K562 (cell line): Measurements from ENCODE around the gene ZNF559. TPM values are rescaled to one million over a fixed set of nuclear protein-coding genes. Genes with fewer than 3 reads are reported as not detected.

Source experiments
- BCLAF1 ChIP-seq, 2 experiments: fragments of 450-650 bp in 1 of 2; IDR thresholded peaks; 2 replicates each; pipeline ENCODE4 v1.6.1; 2011 to 2017; ENCODE audit warnings: low read depth in 2 of 2, antibody characterized with exemption in 1 of 2, borderline replicate concordance in 1 of 2, low read length in 1 of 2, mild to moderate bottlenecking in 1 of 2, mixed read lengths in 1 of 2; ENCODE audit not compliant: control insufficient read depth in 1 of 2
- ELF1 ChIP-seq: fragments of 200-800 bp; sonication (Bioruptor generic); IDR thresholded peaks from 2 replicates; pipeline ENCODE4 v1.6.1; 2016; ENCODE audit warnings: missing genetic modification characterization, missing compliant biosample characterization
- EP400 ChIP-seq: fragments of 450-650 bp; IDR thresholded peaks from 2 replicates; pipeline ENCODE4 v1.6.1; 2017; ENCODE audit warnings: antibody characterized with exemption, mild to moderate bottlenecking, moderate library complexity
- FIP1L1 ChIP-seq: fragments of 200-400 bp; formaldehyde crosslinking; IDR thresholded peaks from 2 replicates; pipeline ENCODE4 v1.6.1; 2018; ENCODE audit warnings: mild to moderate bottlenecking, low read depth, low read length; ENCODE audit not compliant: poor library complexity, severe bottlenecking
- GABPB1 ChIP-seq: sonication (generic); formaldehyde crosslinking; IDR thresholded peaks from 2 replicates; pipeline ENCODE4 v1.8.0; 2022; ENCODE audit warnings: mild to moderate bottlenecking, missing genetic modification reagents
- HIVEP1 ChIP-seq: fragments of 250-450 bp; sonication (Bioruptor Pico); IDR thresholded peaks from 2 replicates; pipeline ENCODE4 v1.4.0; 2020; ENCODE audit warnings: mild to moderate bottlenecking
- HMGN3 ChIP-seq: IDR thresholded peaks from 2 replicates; pipeline ENCODE4 v1.6.1; 2011; ENCODE audit warnings: borderline replicate concordance, low read depth, mild to moderate bottlenecking, mixed read lengths, low read length; ENCODE audit not compliant: insufficient read length; ENCODE audit errors: extremely low read depth
- KDM4B ChIP-seq, 2 experiments: fragments of 450-650 bp in 1 of 2; sonication (generic) in 1 of 2; IDR thresholded peaks; 2 replicates each; pipeline ENCODE4 v1.6.1; 2016 to 2017; ENCODE audit warnings: borderline replicate concordance in 2 of 2, antibody characterized with exemption in 1 of 2, low read depth in 1 of 2, mild to moderate bottlenecking in 1 of 2
- MAFF ChIP-seq: IDR thresholded peaks from 2 replicates; pipeline ENCODE4 v1.6.1; 2012; ENCODE audit warnings: low read length, improper control_type of control experiment
- MAX ChIP-seq: sonication (generic); formaldehyde crosslinking; IDR thresholded peaks from 2 replicates; pipeline ENCODE4 v1.9.0; 2022; ENCODE audit warnings: mild to moderate bottlenecking, missing genetic modification reagents
- PHTF2 ChIP-seq: fragments of 250-450 bp; sonication (Bioruptor Pico); IDR thresholded peaks from 2 replicates; pipeline ENCODE4 v1.5.0; 2021; ENCODE audit warnings: mild to moderate bottlenecking
- SPI1 ChIP-seq: IDR thresholded peaks from 2 replicates; pipeline ENCODE4 v1.6.1; 2011; ENCODE audit warnings: low read depth, low read length, control low read depth, borderline replicate concordance
- ZNF133 ChIP-seq: fragments of 250-450 bp; sonication (Bioruptor Pico); IDR thresholded peaks from 2 replicates; pipeline ENCODE4 v1.4.0; 2020; ENCODE audit warnings: mild to moderate bottlenecking
- polyA plus RNA-seq, 8 experiments: library from polyadenylated mRNA; depleted of rRNA in 4 of 8; stranded (reverse) in 5 of 8; unstranded in 3 of 8; fragments of >200 nt; fragmentation: Nextera tagmentation in 2 of 8; fragmentation: Illumina TruSeq in 1 of 8; extraction: Ambion mirVana in 2 of 8; extraction: Trizol in 1 of 8; gene quantifications; 2 replicates each; pipeline versions ENCODE4 v1.2.1 to v1.2.3, GENCODE V29; 2011 to 2014; ENCODE audit warnings: inconsistent platforms in 1 of 8, missing spikeins in 1 of 8
- total RNA-seq, 7 experiments: library from RNA; depleted of rRNA in 6 of 7; stranded (reverse); fragments of >200 nt in 6 of 7; fragmentation: Illumina TruSeq in 2 of 7; extraction: Trizol in 2 of 7; gene quantifications; 2 replicates each; pipeline versions ENCODE4 v1.2.1 to v1.2.3, GENCODE V29; 2011 to 2021; ENCODE audit warnings: low replicate concordance in 1 of 7
- TF ChIP-seq, protein P1 (sequence below), 2 experiments: fragments of 450-650 bp in 1 of 2; sonication (generic) in 1 of 2; formaldehyde crosslinking in 1 of 2; IDR thresholded peaks; 2 replicates each; pipeline versions ENCODE4 v1.7.1 to v1.9.0; 2016 to 2022; ENCODE audit warnings: inconsistent platforms in 1 of 2, mild to moderate bottlenecking in 1 of 2, missing genetic modification reagents in 1 of 2

The ZNF559 gene
- total and polyA plus RNA-seq, 9 of the 15 experiments (the other 6 are each of a cell fraction or from before 2014, with no cell fraction given), result 4.0 to 21.5 (median 11.5) TPM

DNA sequence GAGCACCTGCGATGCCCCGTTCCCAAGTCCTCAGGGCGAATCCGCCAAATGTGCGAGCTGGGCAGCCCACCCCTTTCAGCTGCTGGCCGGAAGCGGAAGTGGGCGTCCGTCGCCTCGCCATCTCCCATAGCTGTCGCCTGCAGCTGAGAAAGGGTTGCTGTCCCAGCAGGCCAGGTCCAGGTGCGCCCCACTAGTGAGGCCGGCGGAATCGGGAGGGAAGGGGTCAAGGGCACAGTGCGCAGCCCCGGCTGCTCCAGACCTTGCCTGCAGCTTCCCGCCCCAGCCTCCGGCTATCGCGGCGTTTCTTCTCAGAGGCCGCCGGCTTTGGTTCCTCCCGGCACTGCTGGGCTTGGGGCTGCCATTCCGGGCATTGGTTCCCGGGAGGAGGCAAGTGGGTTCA is 38.9 kb downstream of the ZNF559 start, which contains the start of gene ZNF177 (continued):
- 0 out of 2 replicates have a peak, but pooled peaks have one; percentile 37 for TF ChIP-seq ELF1 (tag)
- no peak for TF ChIP-seq MAFF
- TF ChIP-seq BCLAF1 (IDR thresholded peaks at IDR 0.05; ENCODE audit: borderline replicate concordance in 1 of 2, control insufficient read depth in 1 of 2, low read depth in 2 of 2, low read length in 1 of 2), result no peak
- no peak for TF ChIP-seq PHTF2
- peak; percentile 68; the same call in 1 of the 2 replicates for TF ChIP-seq SPI1
- TF ChIP-seq, protein P1, sequence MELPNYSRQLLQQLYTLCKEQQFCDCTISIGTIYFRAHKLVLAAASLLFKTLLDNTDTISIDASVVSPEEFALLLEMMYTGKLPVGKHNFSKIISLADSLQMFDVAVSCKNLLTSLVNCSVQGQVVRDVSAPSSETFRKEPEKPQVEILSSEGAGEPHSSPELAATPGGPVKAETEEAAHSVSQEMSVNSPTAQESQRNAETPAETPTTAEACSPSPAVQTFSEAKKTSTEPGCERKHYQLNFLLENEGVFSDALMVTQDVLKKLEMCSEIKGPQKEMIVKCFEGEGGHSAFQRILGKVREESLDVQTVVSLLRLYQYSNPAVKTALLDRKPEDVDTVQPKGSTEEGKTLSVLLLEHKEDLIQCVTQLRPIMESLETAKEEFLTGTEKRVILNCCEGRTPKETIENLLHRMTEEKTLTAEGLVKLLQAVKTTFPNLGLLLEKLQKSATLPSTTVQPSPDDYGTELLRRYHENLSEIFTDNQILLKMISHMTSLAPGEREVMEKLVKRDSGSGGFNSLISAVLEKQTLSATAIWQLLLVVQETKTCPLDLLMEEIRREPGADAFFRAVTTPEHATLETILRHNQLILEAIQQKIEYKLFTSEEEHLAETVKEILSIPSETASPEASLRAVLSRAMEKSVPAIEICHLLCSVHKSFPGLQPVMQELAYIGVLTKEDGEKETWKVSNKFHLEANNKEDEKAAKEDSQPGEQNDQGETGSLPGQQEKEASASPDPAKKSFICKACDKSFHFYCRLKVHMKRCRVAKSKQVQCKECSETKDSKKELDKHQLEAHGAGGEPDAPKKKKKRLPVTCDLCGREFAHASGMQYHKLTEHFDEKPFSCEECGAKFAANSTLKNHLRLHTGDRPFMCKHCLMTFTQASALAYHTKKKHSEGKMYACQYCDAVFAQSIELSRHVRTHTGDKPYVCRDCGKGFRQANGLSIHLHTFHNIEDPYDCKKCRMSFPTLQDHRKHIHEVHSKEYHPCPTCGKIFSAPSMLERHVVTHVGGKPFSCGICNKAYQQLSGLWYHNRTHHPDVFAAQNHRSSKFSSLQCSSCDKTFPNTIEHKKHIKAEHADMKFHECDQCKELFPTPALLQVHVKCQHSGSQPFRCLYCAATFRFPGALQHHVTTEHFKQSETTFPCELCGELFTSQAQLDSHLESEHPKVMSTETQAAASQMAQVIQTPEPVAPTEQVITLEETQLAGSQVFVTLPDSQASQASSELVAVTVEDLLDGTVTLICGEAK (IDR thresholded peaks at IDR 0.05), result peak; percentile 85
- TF ChIP-seq, protein P1 (CRISPR knock-in tag; IDR thresholded peaks at IDR 0.05), result no peak
- no peak for TF ChIP-seq MAX (CRISPR knock-in tag)
- no peak for TF ChIP-seq FIP1L1
- TF ChIP-seq HIVEP1 (CRISPR knock-in tag), result no peak
- no peak for TF ChIP-seq ZNF133 (CRISPR knock-in tag)
- TF ChIP-seq EP400, result no peak
- peak; percentile 78 for TF ChIP-seq GABPB1
- peak; percentile 58 for TF ChIP-seq HMGN3
- TF ChIP-seq KDM4B (IDR thresholded peaks at IDR 0.05; ENCODE audit: borderline replicate concordance in 2 of 2, low read depth in 1 of 2), result peak in 1 of 2 experiments; percentile 70; a peak in 1 of 4 replicates
